Hematopoietic multipotent progenitor cell treated with erythropoietin and hydrocortisone succinate and interleukin-3 and kit ligand, for 17 days (in vitro differentiated cells): ENCODE results near the gene ZNF280C.
A peak's percentile ranks its signal among the peaks of the same experiment; 100 is the strongest.
"Not testable (repeated sequence)": the region's sequence is repeated elsewhere in the genome, so short reads cannot be mapped to it uniquely, and the experiment has no call there.

ENCODE experiments used
- DNase-seq: peaks from one replicate; pipeline ENCODE4 v3.0.0-alpha.2; 2015; ENCODE audit warnings: low spot score

Gene ZNF280C

GRCh38 chrX:130260316-130260715 lies 8.4 kb downstream of the ZNF280C start:
- DNase-seq: no peak

DNA sequence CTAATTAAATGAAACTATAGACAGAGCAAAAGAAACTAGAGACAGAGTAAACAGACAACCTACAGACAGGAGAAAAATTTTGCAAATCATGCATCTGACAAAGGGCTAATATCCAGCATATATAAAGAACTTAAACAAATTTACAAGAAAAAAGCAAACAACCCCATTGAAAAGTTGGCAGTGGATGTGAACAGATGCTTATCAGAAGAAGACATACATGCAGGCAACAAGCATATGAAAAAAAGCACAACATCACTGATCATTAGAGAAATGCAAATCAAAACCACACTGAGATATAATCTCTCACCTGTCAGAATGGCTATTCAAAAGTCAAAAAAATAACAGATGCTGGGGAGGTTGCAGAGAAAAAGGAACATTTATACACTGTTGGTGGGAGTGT lies 14.8 kb downstream of the ZNF280C start:
- DNase-seq: no peak

- no peak for DNase-seq
These were observed 17.0 kb downstream of the ZNF280C start for GRCh38 chrX:130251671-130252070.

DNA sequence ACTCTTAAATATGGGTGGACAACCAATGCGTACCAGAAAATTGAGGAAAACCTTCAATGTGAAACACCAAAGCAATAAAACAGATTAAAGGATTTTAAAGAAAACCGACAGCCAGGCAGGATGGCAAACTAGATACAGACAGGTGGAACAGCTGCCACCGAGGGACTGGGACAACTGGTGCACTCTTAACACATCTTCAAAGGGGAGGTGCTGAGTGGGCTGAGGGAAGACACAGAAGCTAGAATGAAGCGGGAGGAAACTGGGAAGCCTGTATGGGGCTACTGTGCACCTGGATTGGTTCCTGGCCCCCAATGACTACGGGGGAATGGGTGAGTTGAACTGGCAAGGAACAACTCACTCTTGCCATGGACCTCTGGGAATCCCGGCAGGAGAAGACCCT lies 20.7 kb downstream of the ZNF280C start:
- no peak for DNase-seq

DNA sequence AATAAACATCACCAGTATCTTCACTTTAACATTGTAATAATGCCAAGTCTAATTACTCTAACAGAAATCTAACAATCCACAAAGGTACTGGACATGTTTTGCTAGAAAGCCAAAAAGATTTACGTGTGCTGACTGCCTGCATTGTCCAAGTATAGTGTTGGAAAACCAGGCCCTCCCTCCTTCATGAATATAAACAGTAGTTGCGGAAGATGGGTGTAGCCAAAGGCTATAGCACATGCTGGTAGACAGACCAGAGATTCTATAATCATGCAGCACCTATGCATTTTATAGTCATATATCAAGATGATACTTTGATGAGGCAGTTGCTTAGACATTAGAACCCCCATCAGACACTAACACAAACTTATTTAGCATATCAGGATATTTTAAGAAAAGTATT lies 22.6 kb downstream of the ZNF280C start:
- DNase-seq: no peak

GRCh38 chrX:130245441-130245840 lies 23.3 kb downstream of the ZNF280C start:
- no peak for DNase-seq

DNA sequence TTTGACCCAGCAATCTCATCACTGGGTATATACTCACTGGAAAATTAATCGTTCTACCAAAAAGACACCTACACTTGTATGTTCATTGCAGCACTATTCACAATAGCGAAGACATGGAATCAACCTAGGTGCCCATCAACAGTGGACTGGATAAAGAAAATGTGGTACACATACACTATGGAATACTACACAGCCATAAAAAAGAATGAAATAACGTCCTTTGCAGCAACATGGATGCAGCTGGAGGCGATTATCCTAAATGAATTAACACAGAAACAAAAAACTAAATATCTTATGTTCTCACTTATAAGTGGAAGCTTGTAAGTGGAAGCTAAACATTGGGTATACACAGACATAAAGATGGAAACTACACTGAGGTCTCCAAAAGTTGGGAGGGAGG lies 37.5 kb downstream of the ZNF280C start:
- DNase-seq: not testable (repeated sequence)

- no peak for DNase-seq
These were observed 39.8 kb downstream of the ZNF280C start for GRCh38 chrX:130228871-130229270.

DNA sequence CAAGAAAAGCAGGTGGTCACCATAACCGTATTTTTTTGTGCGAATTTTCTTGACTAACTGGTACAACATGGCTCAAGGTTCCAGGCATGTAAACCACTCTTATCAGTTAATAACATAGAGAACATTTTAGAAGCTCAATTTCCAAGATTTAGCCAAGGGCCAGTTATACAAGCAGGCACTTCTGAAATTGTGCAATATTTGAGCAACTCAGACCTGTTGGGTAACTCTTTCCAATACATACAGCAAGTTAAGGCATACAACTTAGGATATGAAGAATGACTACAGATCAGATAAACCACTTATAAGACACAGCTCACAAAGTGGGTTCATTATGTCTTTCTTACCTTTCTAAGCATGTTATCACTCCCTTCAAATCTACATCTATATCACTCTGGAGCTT lies 43.9 kb downstream of the ZNF280C start:
- DNase-seq: no peak

GRCh38 chrX:130216320-130216719 lies 52.4 kb downstream of the ZNF280C start:
- no peak for DNase-seq

DNA sequence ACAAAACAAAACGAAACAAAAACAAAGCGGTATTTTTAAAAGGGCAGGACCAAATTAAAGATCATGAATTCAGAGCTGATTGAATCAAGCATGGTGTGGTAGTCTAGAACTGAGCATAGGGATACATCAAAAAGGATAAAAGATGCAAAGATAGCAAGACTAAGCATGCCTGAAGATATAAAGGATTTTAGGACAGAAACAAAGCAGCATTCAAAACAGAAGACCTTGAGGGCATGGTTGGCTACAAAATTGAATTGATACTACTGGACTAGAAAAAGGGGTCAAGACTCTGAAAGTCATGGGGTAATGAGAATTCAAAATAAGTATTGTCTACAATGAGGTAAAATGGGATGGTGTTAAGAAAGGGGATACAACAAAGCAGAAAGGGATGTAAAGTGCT lies 55.3 kb downstream of the ZNF280C start:
- DNase-seq: no peak

DNA sequence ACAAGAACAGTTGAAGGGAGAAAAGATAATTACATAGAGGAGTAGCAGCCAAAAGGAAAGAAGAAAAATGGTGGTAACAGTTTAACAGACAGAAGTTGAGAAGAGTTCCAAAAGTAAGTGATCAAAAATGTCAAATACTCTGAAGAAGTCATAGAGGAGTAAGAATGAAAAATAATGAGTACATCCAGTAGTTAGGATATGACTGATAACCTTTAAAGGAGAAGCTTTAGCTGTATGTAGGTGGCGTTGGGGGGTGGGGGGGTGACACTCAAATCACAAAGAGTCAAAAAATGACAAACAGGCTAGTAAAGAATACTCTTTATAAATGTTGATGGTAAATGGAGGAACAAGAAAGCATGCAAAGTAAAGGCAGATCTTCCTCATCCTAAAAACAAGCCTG lies 56.3 kb downstream of the ZNF280C start:
- no peak for DNase-seq

GRCh38 chrX:130211415-130212186 lies 57.1 kb downstream of the ZNF280C start:
- no peak for DNase-seq

DNA sequence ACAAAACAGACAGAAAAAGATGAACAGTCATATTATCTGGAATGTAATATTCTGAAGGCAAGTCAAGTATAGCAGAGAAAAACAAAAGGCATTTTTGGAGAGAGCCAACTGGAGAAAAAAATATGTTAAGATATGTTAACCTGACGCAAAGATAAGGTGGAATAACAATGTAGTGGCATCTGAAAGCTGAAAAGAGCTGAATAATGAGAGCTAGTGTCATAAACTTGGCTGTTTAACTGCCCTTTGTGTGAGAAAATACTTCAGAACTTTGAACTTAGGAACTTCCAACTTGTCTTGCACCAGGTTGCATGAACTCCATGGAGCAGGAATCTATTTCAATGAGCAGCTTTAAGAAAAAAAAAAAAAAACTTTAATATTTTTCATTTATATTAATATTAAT lies 64.1 kb downstream of the ZNF280C start:
- no peak for DNase-seq

DNA sequence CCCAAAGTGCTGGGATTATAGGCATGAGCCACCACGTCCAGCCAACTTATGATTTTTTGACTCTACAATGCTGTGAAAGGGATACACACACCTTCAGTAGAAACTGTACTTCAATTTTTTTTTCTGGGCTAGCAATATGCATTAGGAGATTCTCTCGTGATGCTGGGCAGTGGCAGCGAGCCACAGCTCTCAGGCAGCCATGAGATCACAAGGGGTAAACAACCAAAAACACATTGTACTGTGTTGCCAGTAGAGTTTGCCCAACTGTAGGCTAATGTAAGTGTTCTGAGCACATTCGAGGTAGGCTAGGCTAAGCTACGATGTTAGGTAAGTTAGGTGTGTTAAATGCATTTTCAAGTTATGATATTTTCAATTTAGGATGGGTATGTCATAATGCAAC lies 71.2 kb downstream of the ZNF280C start:
- DNase-seq: no peak

- DNase-seq: no peak
These were observed 72.2 kb downstream of the ZNF280C start for GRCh38 chrX:130196466-130196865.

- DNase-seq: no peak
These were observed 77.9 kb downstream of the ZNF280C start for GRCh38 chrX:130190801-130191200.

DNA sequence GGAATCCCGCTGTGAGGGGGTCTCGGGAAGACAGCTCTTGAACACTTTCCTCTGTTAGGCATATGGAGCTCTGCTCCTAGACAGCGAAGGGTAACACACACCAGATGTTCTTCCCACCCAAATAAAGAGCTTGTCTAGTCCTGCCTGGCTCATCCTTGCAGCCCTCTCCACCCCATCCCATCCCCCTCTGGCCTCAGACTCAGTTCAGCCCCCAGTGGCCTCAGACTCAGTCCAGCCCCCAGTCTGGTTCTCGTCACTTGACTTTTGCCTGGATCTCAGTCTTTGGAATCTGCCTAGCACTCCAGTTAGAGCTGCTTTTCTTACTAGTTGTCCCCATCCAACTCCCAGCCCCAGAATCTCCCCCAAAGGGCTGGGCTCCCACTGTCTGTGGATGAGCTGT lies 82.0 kb downstream of the ZNF280C start:
- DNase-seq: no peak

DNA sequence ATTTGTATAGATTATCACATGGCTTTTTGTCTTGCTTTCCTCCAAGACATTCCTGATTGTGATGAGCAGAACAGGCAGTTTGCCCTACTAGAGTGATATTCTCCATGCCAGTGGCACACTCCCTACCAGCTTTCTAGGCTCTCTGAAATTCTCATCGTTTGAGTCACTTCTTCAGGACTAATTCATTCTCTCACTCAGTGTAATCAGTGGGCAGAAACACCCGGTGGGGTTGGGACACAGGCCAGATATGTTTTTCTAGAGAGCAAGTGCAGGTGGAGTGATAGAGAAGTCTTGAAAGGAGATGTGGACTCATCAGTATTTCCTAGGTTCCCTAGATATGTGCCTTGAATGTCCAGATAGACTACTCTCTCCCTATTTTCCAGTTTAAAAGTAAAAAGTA lies 83.8 kb downstream of the ZNF280C start:
- no peak for DNase-seq

DNA sequence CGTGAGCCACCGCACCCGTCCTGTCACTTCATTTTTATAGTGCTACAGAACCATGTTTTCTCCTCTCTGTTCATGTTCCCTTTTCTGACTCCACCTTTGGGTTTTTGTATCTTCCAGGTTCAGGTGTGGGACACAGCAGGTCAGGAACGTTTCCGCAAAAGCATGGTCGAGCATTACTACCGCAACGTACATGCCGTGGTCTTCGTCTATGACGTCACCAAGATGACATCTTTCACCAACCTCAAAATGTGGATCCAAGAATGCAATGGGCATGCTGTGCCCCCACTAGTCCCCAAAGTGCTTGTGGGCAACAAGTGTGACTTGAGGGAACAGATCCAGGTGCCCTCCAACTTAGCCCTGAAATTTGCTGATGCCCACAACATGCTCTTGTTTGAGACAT lies 84.5 kb downstream of the ZNF280C start:
- no peak for DNase-seq

GRCh38 chrX:130179579-130180215 lies 89.0 kb downstream of the ZNF280C start:
- peak; percentile 76 for DNase-seq

- no peak for DNase-seq
These were observed 89.5 kb downstream of the ZNF280C start for GRCh38 chrX:130179170-130179569.

- DNase-seq: no peak
These were observed 91.8 kb downstream of the ZNF280C start for GRCh38 chrX:130176942-130177341.

DNA sequence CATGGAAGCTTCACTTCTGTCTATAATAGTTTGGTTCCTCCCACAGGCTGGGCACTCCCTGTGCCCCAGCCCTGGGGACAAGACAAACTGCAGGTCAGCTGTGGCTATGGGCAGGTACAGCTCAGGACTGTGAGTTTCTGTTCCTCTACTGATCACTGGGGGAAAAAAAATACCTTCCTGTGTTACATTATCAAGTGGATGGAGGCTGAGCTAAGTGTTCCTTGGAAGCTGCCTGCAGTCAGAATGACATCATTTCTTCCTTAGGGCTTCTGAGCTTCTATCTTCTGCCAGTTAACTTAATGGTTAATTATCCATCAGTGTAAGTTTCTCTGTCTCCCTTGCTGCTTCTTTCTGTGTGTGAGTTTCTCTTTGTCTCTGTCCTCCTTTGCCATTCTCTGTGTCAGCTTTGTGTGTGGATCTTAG lies 92.3 kb downstream of the ZNF280C start:
- no peak for DNase-seq
